Neural progenitor cell (in vitro differentiated cells): ENCODE measurements around the gene TMEM62. TPM values are rescaled to one million over a fixed set of nuclear protein-coding genes. Genes with fewer than 3 reads are reported as not detected.

Experiments
- DNase-seq: peaks from one replicate; pipeline ENCODE4 v3.0.0-alpha.2; 2016; ENCODE audit warnings: low spot score
- H2AFZ ChIP-seq: fragments of 200-600 bp; sonication (generic); replicated peaks from 2 replicates; pipeline ENCODE4 v1.6.1; 2016; ENCODE audit warnings: antibody characterized with exemption
- H3F3A ChIP-seq: fragments of 200-600 bp; sonication (generic); 2 replicates; pipeline ENCODE4 v1.6.1; 2016; ENCODE audit warnings: antibody characterized with exemption, low read depth
- H3K27ac ChIP-seq: fragments of 200-600 bp; sonication (generic); 2 replicates; pipeline ENCODE4 v1.5.1; 2016; ENCODE audit warnings: mild to moderate bottlenecking
- H3K27me3 ChIP-seq: fragments of 200-600 bp; sonication (generic); 2 replicates; pipeline ENCODE4 v1.6.1; 2016; ENCODE audit warnings: mild to moderate bottlenecking, moderate library complexity
- H3K36me3 ChIP-seq: fragments of 200-600 bp; sonication (generic); 2 replicates; pipeline ENCODE4 v1.5.1; 2016
- H3K4me1 ChIP-seq: fragments of 200-600 bp; sonication (generic); 2 replicates; pipeline ENCODE4 v1.6.1; 2016; ENCODE audit warnings: mixed run types
- H3K4me2 ChIP-seq: fragments of 200-600 bp; sonication (generic); 2 replicates; pipeline ENCODE4 v1.6.1; 2016
- H3K4me3 ChIP-seq: fragments of 200-600 bp; sonication (generic); 2 replicates; pipeline ENCODE4 v1.5.1; 2016
- H3K79me2 ChIP-seq: fragments of 200-600 bp; sonication (generic); 2 replicates; pipeline ENCODE4 v1.6.1; 2016; ENCODE audit warnings: low read depth
- H3K9ac ChIP-seq: fragments of 200-600 bp; sonication (generic); 2 replicates; pipeline ENCODE4 v1.6.1; 2016
- H3K9me3 ChIP-seq: fragments of 200-600 bp; sonication (generic); 2 replicates; pipeline ENCODE4 v1.5.1; 2016; ENCODE audit warnings: low read depth
- H4K20me1 ChIP-seq: fragments of 200-600 bp; sonication (generic); 2 replicates; pipeline ENCODE4 v1.6.1; 2016; ENCODE audit warnings: low read depth
- H3K27ac Mint-ChIP-seq: 3 replicates; pipeline ENCODE4 v1.8.0; 2021; ENCODE audit warnings: mixed read lengths
- H3K27me3 Mint-ChIP-seq: 2 replicates; pipeline ENCODE4 v1.8.0; 2022; ENCODE audit warnings: low read depth, mild to moderate bottlenecking, inconsistent platforms, moderate library complexity, mixed read lengths; ENCODE audit not compliant: insufficient read depth
- H3K36me3 Mint-ChIP-seq: 3 replicates; pipeline ENCODE4 v1.8.0; 2021; ENCODE audit warnings: mixed read lengths
- H3K4me1 Mint-ChIP-seq: 3 replicates; pipeline ENCODE4 v1.8.0; 2021; ENCODE audit warnings: mixed read lengths
- H3K4me3 Mint-ChIP-seq: 3 replicates; pipeline ENCODE4 v1.8.0; 2021; ENCODE audit warnings: mild to moderate bottlenecking, moderate library complexity, mixed read lengths
- H3K9me3 Mint-ChIP-seq: 3 replicates; pipeline ENCODE4 v1.8.0; 2020; ENCODE audit warnings: mixed read lengths
- EZH2 ChIP-seq: fragments of 200-600 bp; sonication (generic); IDR thresholded peaks from 2 replicates; pipeline ENCODE4 v1.6.1; 2017; ENCODE audit warnings: antibody characterized with exemption, mild to moderate bottlenecking, moderate library complexity
- EZH2phosphoT487 ChIP-seq: fragments of 200-600 bp; sonication (generic); IDR thresholded peaks from 2 replicates; pipeline ENCODE4 v1.6.1; 2017; ENCODE audit warnings: antibody characterized with exemption
- total RNA-seq: library from RNA; depleted of rRNA; stranded (reverse); fragments of >200 nt; gene quantifications from 2 replicates; pipeline ENCODE4 v1.2.3, GENCODE V29; 2015; ENCODE audit warnings: low replicate concordance
- TF ChIP-seq, protein P1 (sequence below): fragments of 200-600 bp; sonication (generic); IDR thresholded peaks from 2 replicates; pipeline ENCODE4 v1.5.1; 2017; ENCODE audit warnings: antibody characterized with exemption, mild to moderate bottlenecking

TMEM62 gene
- total RNA-seq, 1 donor from 2014 or later: 11.9 TPM

DNA sequence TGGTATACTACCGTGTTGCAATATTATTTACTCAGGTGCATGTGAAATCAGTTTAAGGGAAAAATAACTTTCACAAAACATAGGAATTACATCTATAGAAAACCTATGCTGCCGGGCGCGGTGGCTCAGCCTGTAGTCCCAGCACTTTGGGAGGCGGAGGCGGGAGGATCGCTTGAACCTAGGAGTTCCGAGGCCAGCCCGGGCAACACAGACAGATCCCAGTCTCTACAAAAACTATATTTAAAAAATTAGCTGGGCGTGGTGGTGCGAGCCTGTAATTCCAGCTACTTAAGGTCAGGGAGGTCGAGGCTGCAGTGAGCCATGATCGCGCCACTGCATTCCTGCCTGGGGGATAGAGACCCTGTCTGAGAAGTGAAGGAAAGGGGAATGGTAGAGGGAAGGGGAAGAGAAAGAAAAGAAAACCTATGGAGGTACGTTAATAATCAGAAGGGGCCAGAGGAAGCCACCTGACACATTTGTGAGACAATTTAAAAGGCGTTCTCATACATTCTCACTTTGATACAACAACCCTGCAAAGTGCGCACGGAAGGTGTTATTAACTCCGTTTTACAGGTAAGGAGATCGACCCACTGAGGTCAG, 456 bp upstream of the TMEM62 start:
- H3K9me3 ChIP-seq: no peaks in the 10 kb centered on the region
- no peak overlapping the region for H3K9ac ChIP-seq
- Mint-ChIP-seq H3K27ac (peak overlapping the region; percentile 33), H3K4me3 (peak overlapping the region; percentile 88), H3K27me3 (peaks cover 12% of the 10 kb centered on the region), H3K4me1 (peaks cover 12% of the 10 kb centered on the region), H3K36me3 (peaks cover 3% of the 10 kb centered on the region), H3K9me3 (peaks cover 8% of the 10 kb centered on the region)
- H3K4me3 ChIP-seq: peak overlapping the region; percentile 83
- no peak for TF ChIP-seq EZH2phosphoT487
- TF ChIP-seq, protein P1, sequence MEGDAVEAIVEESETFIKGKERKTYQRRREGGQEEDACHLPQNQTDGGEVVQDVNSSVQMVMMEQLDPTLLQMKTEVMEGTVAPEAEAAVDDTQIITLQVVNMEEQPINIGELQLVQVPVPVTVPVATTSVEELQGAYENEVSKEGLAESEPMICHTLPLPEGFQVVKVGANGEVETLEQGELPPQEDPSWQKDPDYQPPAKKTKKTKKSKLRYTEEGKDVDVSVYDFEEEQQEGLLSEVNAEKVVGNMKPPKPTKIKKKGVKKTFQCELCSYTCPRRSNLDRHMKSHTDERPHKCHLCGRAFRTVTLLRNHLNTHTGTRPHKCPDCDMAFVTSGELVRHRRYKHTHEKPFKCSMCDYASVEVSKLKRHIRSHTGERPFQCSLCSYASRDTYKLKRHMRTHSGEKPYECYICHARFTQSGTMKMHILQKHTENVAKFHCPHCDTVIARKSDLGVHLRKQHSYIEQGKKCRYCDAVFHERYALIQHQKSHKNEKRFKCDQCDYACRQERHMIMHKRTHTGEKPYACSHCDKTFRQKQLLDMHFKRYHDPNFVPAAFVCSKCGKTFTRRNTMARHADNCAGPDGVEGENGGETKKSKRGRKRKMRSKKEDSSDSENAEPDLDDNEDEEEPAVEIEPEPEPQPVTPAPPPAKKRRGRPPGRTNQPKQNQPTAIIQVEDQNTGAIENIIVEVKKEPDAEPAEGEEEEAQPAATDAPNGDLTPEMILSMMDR: no peak
- TF ChIP-seq EZH2: no peak
- no peak overlapping the region for H3K27ac ChIP-seq
- H3K4me2 ChIP-seq: peak overlapping the region; percentile 92
- H3K36me3 ChIP-seq: no peaks in the 10 kb centered on the region
- H3K27me3 ChIP-seq: peaks cover 36% of the 10 kb centered on the region
- peak; percentile 7 for DNase-seq
- H3F3A ChIP-seq: peaks cover 13% of the 10 kb centered on the region
- H2AFZ ChIP-seq: peak overlapping the region; percentile 94
- H3K79me2 ChIP-seq: no peaks in the 10 kb centered on the region
- H3K4me1 ChIP-seq: peaks cover 11% of the 10 kb centered on the region
- H4K20me1 ChIP-seq: no peaks in the 10 kb centered on the region

DNA sequence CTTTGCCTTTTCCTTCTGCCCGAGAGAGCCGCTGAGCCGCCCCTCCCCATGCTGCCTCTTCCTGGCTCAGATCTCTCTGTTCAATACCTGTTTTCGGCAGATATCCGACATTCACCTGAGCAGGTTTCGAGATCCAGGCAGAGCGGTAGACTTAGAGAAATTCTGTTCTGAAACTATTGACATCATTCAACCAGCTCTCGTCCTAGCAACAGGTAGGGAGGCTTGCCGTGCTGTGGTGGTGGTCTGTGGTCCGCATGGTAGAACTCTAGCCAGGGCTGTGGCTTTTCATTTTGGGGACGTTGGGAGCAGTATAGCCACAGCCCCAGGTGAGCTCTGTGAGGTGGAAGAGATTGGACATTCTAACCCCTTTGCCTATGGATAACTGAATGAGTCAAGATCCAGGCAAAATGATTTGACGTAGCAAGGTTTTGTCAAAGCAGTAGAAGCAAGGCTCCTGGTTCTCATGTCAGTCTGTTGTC, 810 bp downstream of the TMEM62 start:
- Histone ChIP-seq H3K36me3 (no peaks in the 10 kb centered on the region), H3K9ac (no peak overlapping the region), H3K79me2 (no peaks in the 10 kb centered on the region), H2AFZ (peak overlapping the region; percentile 94), H3K27me3 (peaks cover 36% of the 10 kb centered on the region), H3K4me1 (peaks cover 11% of the 10 kb centered on the region), H3K9me3 (no peaks in the 10 kb centered on the region), H3K4me3 (peak overlapping the region; percentile 83), H3K27ac (no peak overlapping the region), H4K20me1 (no peaks in the 10 kb centered on the region), H3K4me2 (peak overlapping the region; percentile 92), H3F3A (peaks cover 13% of the 10 kb centered on the region)
- TF ChIP-seq, protein P1: no peak
- TF ChIP-seq EZH2 (no peak), EZH2phosphoT487 (peak; percentile 8)
- peak; percentile 22 for DNase-seq
- Mint-ChIP-seq H3K36me3 (peaks cover 5% of the 10 kb centered on the region), H3K27ac (no peak overlapping the region), H3K4me1 (peaks cover 12% of the 10 kb centered on the region), H3K27me3 (peaks cover 5% of the 10 kb centered on the region), H3K4me3 (peak overlapping the region; percentile 91), H3K9me3 (peaks cover 2% of the 10 kb centered on the region)

DNA sequence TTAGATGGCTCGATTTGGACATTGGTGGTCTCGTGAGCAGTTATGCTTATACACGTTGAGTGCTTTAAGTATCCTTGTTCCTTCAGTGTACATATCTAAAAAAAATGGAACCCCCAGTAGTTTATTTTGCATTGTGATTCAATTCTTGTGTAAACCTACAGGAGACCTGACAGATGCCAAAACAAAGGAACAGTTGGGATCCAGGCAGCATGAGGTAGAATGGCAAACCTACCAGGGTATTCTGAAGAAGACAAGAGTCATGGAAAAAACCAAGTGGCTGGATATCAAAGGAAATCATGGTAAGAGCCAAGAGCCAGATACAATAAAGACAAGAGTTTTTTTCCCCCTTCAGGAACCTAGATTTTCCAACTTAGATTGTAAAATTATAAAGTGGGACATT, 2.0 kb downstream of the TMEM62 start:
- Histone ChIP-seq H3K9me3 (no peaks in the 10 kb centered on the region), H3F3A (peaks cover 13% of the 10 kb centered on the region), H3K27ac (no peak overlapping the region), H3K4me3 (no peak overlapping the region), H2AFZ (no peak overlapping the region), H3K4me1 (peaks cover 11% of the 10 kb centered on the region), H3K4me2 (peak overlapping the region; percentile 5), H4K20me1 (no peaks in the 10 kb centered on the region), H3K79me2 (no peaks in the 10 kb centered on the region), H3K27me3 (peaks cover 36% of the 10 kb centered on the region), H3K9ac (no peak overlapping the region), H3K36me3 (no peaks in the 10 kb centered on the region)
- H3K27me3 Mint-ChIP-seq: peaks cover 3% of the 10 kb centered on the region
- no peak overlapping the region for H3K27ac Mint-ChIP-seq
- H3K36me3 Mint-ChIP-seq: peaks cover 6% of the 10 kb centered on the region
- DNase-seq: no peak
- no peak for TF ChIP-seq EZH2phosphoT487
- no peak for TF ChIP-seq EZH2
- TF ChIP-seq, protein P1: no peak
- H3K4me1 Mint-ChIP-seq: peaks cover 12% of the 10 kb centered on the region
- no peaks in the 10 kb centered on the region for H3K9me3 Mint-ChIP-seq
- H3K4me3 Mint-ChIP-seq: no peak overlapping the region
